Ureter (tissue), 1 donor: Measurements from ENCODE around the gene PLEKHA4. TPM values are rescaled to one million over a fixed set of nuclear protein-coding genes. Genes with fewer than 3 reads are reported as not detected.

Experiments used
- DNase-seq: peaks from one replicate; pipeline ENCODE4 v3.0.0-alpha.2; 2020; ENCODE audit warnings: low spot score
- total RNA-seq: library from RNA; stranded (reverse); gene quantifications from one replicate; pipeline ENCODE4 v1.2.4, GENCODE V29; 2023
- donor health status: DM: yes; HTN: yes; CAD: no.

PLEKHA4 gene
- total RNA-seq, 1 donor from 2014 or later = 23.0 TPM

GRCh38 chr19:48826606-48827020, 41.8 kb downstream of the PLEKHA4 start:
- DNase-seq = no peak

GRCh38 chr19:48822514-48822913, 45.9 kb downstream of the PLEKHA4 start:
- DNase-seq = no peak

- no peak for DNase-seq
Measured at GRCh38 chr19:48821633-48822032, 46.8 kb downstream of the PLEKHA4 start.

- DNase-seq = peak; percentile 92
Measured at GRCh38 chr19:48819366-48819816, 49.0 kb downstream of the PLEKHA4 start.

- DNase-seq = no peak
Measured at GRCh38 chr19:48818234-48818820, 50.1 kb downstream of the PLEKHA4 start.

GRCh38 chr19:48817585-48818124, 50.8 kb downstream of the PLEKHA4 start:
- DNase-seq = no peak

GRCh38 chr19:48815870-48816501, 52.4 kb downstream of the PLEKHA4 start:
- DNase-seq = no peak

GRCh38 chr19:48814895-48815294, 53.5 kb downstream of the PLEKHA4 start:
- DNase-seq = no peak

GRCh38 chr19:48813123-48813913, 55.1 kb downstream of the PLEKHA4 start:
- DNase-seq = no peak

GRCh38 chr19:48812094-48812929, 56.1 kb downstream of the PLEKHA4 start:
- peak; percentile 91 for DNase-seq

- no peak for DNase-seq
Measured at GRCh38 chr19:48810151-48810550, 58.3 kb downstream of the PLEKHA4 start.

GRCh38 chr19:48807590-48808308, 60.7 kb downstream of the PLEKHA4 start:
- no peak for DNase-seq

- no peak for DNase-seq
Measured at GRCh38 chr19:48806818-48807589, 61.4 kb downstream of the PLEKHA4 start.

GRCh38 chr19:48806518-48806817, 61.9 kb downstream of the PLEKHA4 start:
- DNase-seq = no peak

GRCh38 chr19:48805452-48805851, 63.0 kb downstream of the PLEKHA4 start:
- DNase-seq = no peak

- DNase-seq = no peak
Measured at GRCh38 chr19:48804496-48804895, 63.9 kb downstream of the PLEKHA4 start.

GRCh38 chr19:48802623-48803022, 65.8 kb downstream of the PLEKHA4 start:
- DNase-seq = no peak

GRCh38 chr19:48799358-48800300, 68.8 kb downstream of the PLEKHA4 start:
- no peak for DNase-seq

GRCh38 chr19:48798937-48799336, 69.5 kb downstream of the PLEKHA4 start:
- DNase-seq = peak; percentile 81
